Kidney epithelial cell (primary cell): ENCODE results near the gene LARGE1. TPM values are rescaled to one million over a fixed set of nuclear protein-coding genes. Genes with fewer than 3 reads are reported as not detected.
A peak's percentile ranks its signal among the peaks of the same experiment; 100 is the strongest.

Experiments
- DNase-seq: peaks from one replicate; pipeline ENCODE4 v3.0.0-alpha.2; 2010; ENCODE audit warnings: low read depth
- H3K27me3 ChIP-seq: 2 replicates; pipeline ENCODE4 v1.6.0; 2011; ENCODE audit warnings: low read length; ENCODE audit not compliant: control insufficient read depth, insufficient read depth
- H3K36me3 ChIP-seq: 2 replicates; pipeline ENCODE4 v1.5.1; 2011; ENCODE audit warnings: low read length; ENCODE audit not compliant: control insufficient read depth, insufficient read depth
- H3K4me3 ChIP-seq: 2 replicates; pipeline ENCODE4 v1.5.1; 2011; ENCODE audit warnings: low read depth, mild to moderate bottlenecking, control low read depth, low read length
- CTCF ChIP-seq: IDR thresholded peaks from 2 replicates; pipeline ENCODE4 v1.5.1; 2011; ENCODE audit warnings: mild to moderate bottlenecking, moderate library complexity, low read length, control low read depth, inconsistent platforms; ENCODE audit not compliant: insufficient read depth, poor library complexity, severe bottlenecking
- total RNA-seq: library from RNA; depleted of rRNA; stranded (reverse); fragments of >200 nt; gene quantifications from 2 replicates; pipeline ENCODE4 v1.2.3, GENCODE V29; 2015

LARGE1 gene
- total RNA-seq, 1 donor from 2014 or later: 17.8 TPM

GRCh38 chr22:33353502-33353901, 566.8 kb downstream of the LARGE1 start:
- TF ChIP-seq CTCF: no peak

GRCh38 chr22:33352768-33353167, 567.5 kb downstream of the LARGE1 start:
- no peak for DNase-seq
- Histone ChIP-seq H3K36me3 (peaks cover 1% of the 10 kb centered on the region), H3K27me3 (no peaks in the 10 kb centered on the region), H3K4me3 (no peak overlapping the region)
- TF ChIP-seq CTCF: no peak

More at GRCh38 chr22:33353502-33353901, 566.8 kb downstream of the LARGE1 start:
- Histone ChIP-seq H3K27me3 (no peaks in the 10 kb centered on the region), H3K36me3 (peaks cover 1% of the 10 kb centered on the region), H3K4me3 (no peak overlapping the region)
- DNase-seq: no peak

- no peak for TF ChIP-seq CTCF
- Histone ChIP-seq H3K36me3 (peaks cover 1% of the 10 kb centered on the region), H3K27me3 (no peaks in the 10 kb centered on the region), H3K4me3 (no peak overlapping the region)
- peak; percentile 44 for DNase-seq
Observed at GRCh38 chr22:33350961-33351360, 569.3 kb downstream of the LARGE1 start.

- no peaks in the 10 kb centered on the region for H3K27me3 ChIP-seq
- peak; percentile 89 for DNase-seq
- no peak overlapping the region for H3K4me3 ChIP-seq
- TF ChIP-seq CTCF: no peak
- H3K36me3 ChIP-seq: peaks cover 1% of the 10 kb centered on the region
Observed at GRCh38 chr22:33350491-33350890, 569.8 kb downstream of the LARGE1 start.

GRCh38 chr22:33347002-33347401, 573.3 kb downstream of the LARGE1 start:
- peaks cover 1% of the 10 kb centered on the region for H3K36me3 ChIP-seq
- no peak for TF ChIP-seq CTCF
- no peak for DNase-seq
- no peak overlapping the region for H3K4me3 ChIP-seq
- H3K27me3 ChIP-seq: no peaks in the 10 kb centered on the region

- TF ChIP-seq CTCF: no peak
- Histone ChIP-seq H3K36me3 (no peaks in the 10 kb centered on the region), H3K4me3 (no peak overlapping the region)
Observed at GRCh38 chr22:33341611-33342010, 578.7 kb downstream of the LARGE1 start.

More at GRCh38 chr22:33341611-33342010, 578.7 kb downstream of the LARGE1 start:
- no peaks in the 10 kb centered on the region for H3K27me3 ChIP-seq
- DNase-seq: no peak
